Hepatocyte (in vitro differentiated cells): ENCODE data around the gene MIPOL1.

Experiments used
- CTCF ChIP-seq: fragments of 200-600 bp; sonication (generic); IDR thresholded peaks from 2 replicates; pipeline ENCODE4 v1.5.1; 2016; ENCODE audit warnings: antibody characterized with exemption, mild to moderate bottlenecking; ENCODE audit not compliant: poor library complexity
- EZH2 ChIP-seq: fragments of 200-600 bp; sonication (generic); IDR thresholded peaks from 2 replicates; pipeline ENCODE4 v1.6.1; 2016; ENCODE audit warnings: antibody characterized with exemption, mild to moderate bottlenecking, borderline replicate concordance

- TF ChIP-seq CTCF (no peak), EZH2 (no peak)
These were observed 113.5 kb downstream of the MIPOL1 start for GRCh38 chr14:37311252-37311651.
